Ovary (tissue), 3 donors: ENCODE results near the gene MAML2.

Source experiments
- EP300 ChIP-seq: sonication (generic); formaldehyde crosslinking; IDR thresholded peaks from one replicate; pipeline ENCODE4 v1.6.1; 2017; ENCODE audit warnings: antibody characterized with exemption
- POLR2A ChIP-seq: fragments of 450-650 bp; IDR thresholded peaks from one replicate; pipeline ENCODE4 v1.6.1; 2017; ENCODE audit warnings: antibody characterized with exemption, mild to moderate bottlenecking, moderate library complexity
- TF ChIP-seq, protein P1 (sequence below), 3 donors: fragments of 450-650 bp in 2 of 3; fragments of 200-600 bp in 1 of 3; IDR thresholded peaks; one replicate each; pipeline versions ENCODE4 v1.5.1 to v1.8.0; 2016 to 2022; ENCODE audit warnings: antibody characterized with exemption in 3 of 3, mild to moderate bottlenecking in 1 of 3
- donor health status: DM: no; HTN: no; CAD: no.

DNA sequence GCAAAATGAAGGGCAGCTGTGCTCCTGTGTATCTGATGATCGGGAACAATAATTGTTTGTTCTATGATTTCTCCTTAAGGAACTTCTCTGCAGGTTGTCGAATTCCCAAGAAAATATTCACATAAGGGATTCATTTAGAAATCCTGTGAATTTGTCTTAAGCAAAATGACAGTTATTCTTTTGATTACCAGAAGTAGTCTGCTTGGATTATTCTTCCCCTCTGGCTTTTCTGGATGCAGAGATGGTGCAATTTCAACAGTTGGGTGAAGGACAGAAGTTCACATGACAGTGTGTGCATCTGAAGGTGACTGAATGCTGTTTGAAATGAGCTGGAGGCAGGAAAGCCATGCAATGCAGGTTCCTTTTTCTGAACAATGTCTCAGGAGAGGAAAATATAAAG is 281.9 kb downstream of the MAML2 start:
- TF ChIP-seq, protein P1, sequence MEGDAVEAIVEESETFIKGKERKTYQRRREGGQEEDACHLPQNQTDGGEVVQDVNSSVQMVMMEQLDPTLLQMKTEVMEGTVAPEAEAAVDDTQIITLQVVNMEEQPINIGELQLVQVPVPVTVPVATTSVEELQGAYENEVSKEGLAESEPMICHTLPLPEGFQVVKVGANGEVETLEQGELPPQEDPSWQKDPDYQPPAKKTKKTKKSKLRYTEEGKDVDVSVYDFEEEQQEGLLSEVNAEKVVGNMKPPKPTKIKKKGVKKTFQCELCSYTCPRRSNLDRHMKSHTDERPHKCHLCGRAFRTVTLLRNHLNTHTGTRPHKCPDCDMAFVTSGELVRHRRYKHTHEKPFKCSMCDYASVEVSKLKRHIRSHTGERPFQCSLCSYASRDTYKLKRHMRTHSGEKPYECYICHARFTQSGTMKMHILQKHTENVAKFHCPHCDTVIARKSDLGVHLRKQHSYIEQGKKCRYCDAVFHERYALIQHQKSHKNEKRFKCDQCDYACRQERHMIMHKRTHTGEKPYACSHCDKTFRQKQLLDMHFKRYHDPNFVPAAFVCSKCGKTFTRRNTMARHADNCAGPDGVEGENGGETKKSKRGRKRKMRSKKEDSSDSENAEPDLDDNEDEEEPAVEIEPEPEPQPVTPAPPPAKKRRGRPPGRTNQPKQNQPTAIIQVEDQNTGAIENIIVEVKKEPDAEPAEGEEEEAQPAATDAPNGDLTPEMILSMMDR (IDR thresholded peaks at IDR 0.05): no peak
- TF ChIP-seq POLR2A (no peak), EP300 (no peak)
